HepG2 (cell line): ENCODE results near the gene HOXD3. TPM values are rescaled to one million over a fixed set of nuclear protein-coding genes. Genes with fewer than 3 reads are reported as not detected.

Experiments used
- ATAC-seq: fragments of 200-7000 bp; cut with Tn5 transposase; 3 replicates; pipeline ENCODE4 v1.9.1; 2020; ENCODE audit warnings: mild to moderate bottlenecking, moderate library complexity
- BruUV-seq: library from RNA; stranded (reverse); fragments of 400-500 nt; replicated peaks from 2 replicates; lab custom pipeline; 2021; lab: Mats Ljungman, UMichigan
- CTCF ChIA-PET: fragments of 300-600 bp; formaldehyde crosslinking; extraction: SDS; loops from one replicate; lab custom pipeline; 2021; ENCODE audit warnings: low total read pairs, inconsistent platforms, low intra/inter-chr PET ratio; lab: Yijun Ruan, JAX
- POLR2A ChIA-PET: fragments of 350-600 bp; sonication (Branson Sonifier 250); formaldehyde crosslinking; loops from one replicate; lab custom pipeline; 2020; ENCODE audit warnings: antibody characterized with exemption, inconsistent platforms; lab: Yijun Ruan, JAX
- DNase-seq: peaks from one replicate; pipeline ENCODE4 v3.0.0-alpha.2; 2015; ENCODE audit warnings: low spot score
- FAIRE-seq: peaks from 3 replicates; lab custom pipeline; 2011; peaks lifted over from hg19 to GRCh38; lab: Jason Lieb, UNC
- H2AFZ ChIP-seq: one replicate; pipeline ENCODE4 v1.6.1; 2011; ENCODE audit warnings: low read length, inconsistent platforms
- H3K27ac ChIP-seq: fragments of 300-600 bp; 3 replicates; pipeline ENCODE4 v1.8.0; 2011; ENCODE audit warnings: mixed run types, mild to moderate bottlenecking, mixed read lengths, low read length, inconsistent platforms; ENCODE audit not compliant: insufficient read depth; ENCODE audit errors: extremely low read length
- H3K27me3 ChIP-seq, 2 experiments: fragments of 200-600 bp in 1 of 2; 2 replicates in 1 of 2; 3 replicates in 1 of 2; pipeline versions ENCODE4 v1.6.0 to v1.8.0; 2011; ENCODE audit warnings: low read length in 2 of 2, mild to moderate bottlenecking in 2 of 2, moderate library complexity in 2 of 2, inconsistent platforms in 1 of 2; ENCODE audit not compliant: insufficient read depth in 2 of 2, control insufficient read depth in 1 of 2
- H3K36me3 ChIP-seq, 2 experiments: fragments of 200-600 bp in 1 of 2; replicated peaks in 1 of 2; 2 replicates in 1 of 2; 3 replicates in 1 of 2; pipeline versions ENCODE4 v1.5.1 to v1.8.0; 2011; ENCODE audit warnings: low read length in 2 of 2, inconsistent platforms in 1 of 2; ENCODE audit not compliant: insufficient read depth in 2 of 2, control insufficient read depth in 1 of 2
- H3K4me1 ChIP-seq: 2 replicates; pipeline ENCODE4 v1.5.1; 2012; ENCODE audit warnings: low read length, inconsistent platforms; ENCODE audit not compliant: insufficient read depth
- H3K4me2 ChIP-seq: 2 replicates; pipeline ENCODE4 v1.6.0; 2011; ENCODE audit warnings: low read depth, low read length, inconsistent platforms
- H3K4me3 ChIP-seq, 3 experiments: fragments of 200-600 bp in 1 of 3; sonication (generic), shearing (Covaris generic) in 1 of 3; replicated peaks in 1 of 3; 2 replicates each; pipeline ENCODE4 v1.5.1; 2011 to 2016; ENCODE audit warnings: low read length in 3 of 3, inconsistent platforms in 2 of 3, low read depth in 2 of 3, mild to moderate bottlenecking in 2 of 3, control low read depth in 1 of 3, mixed read lengths in 1 of 3; ENCODE audit not compliant: insufficient read depth in 1 of 3
- H3K79me2 ChIP-seq: one replicate; pipeline ENCODE4 v1.6.1; 2011; ENCODE audit warnings: low read length, inconsistent platforms; ENCODE audit not compliant: insufficient read depth
- H3K9ac ChIP-seq: 2 replicates; pipeline ENCODE4 v1.6.0; 2011; ENCODE audit warnings: mild to moderate bottlenecking, low read depth, low read length, inconsistent platforms; ENCODE audit not compliant: insufficient read depth
- H3K9me3 ChIP-seq: 2 replicates; pipeline ENCODE4 v1.5.1; 2012; ENCODE audit warnings: mild to moderate bottlenecking, low read length
- H4K20me1 ChIP-seq: 2 replicates; pipeline ENCODE4 v1.6.0; 2011; ENCODE audit warnings: inconsistent platforms, mild to moderate bottlenecking, low read length, moderate library complexity; ENCODE audit not compliant: insufficient read depth
- CBX2 ChIP-seq, 2 experiments: fragments of 200-600 bp in 1 of 2; sonication (generic); formaldehyde crosslinking in 1 of 2; IDR thresholded peaks; 2 replicates each; pipeline versions ENCODE4 v1.7.0 to v1.8.1; 2018 to 2022; ENCODE audit warnings: low read depth in 2 of 2, low read length in 1 of 2, mild to moderate bottlenecking in 1 of 2, missing genetic modification reagents in 1 of 2
- CENPT ChIP-seq: sonication (generic); formaldehyde crosslinking; IDR thresholded peaks from 2 replicates; pipeline ENCODE4 v1.8.0; 2022; ENCODE audit warnings: low read depth, mild to moderate bottlenecking, moderate library complexity, missing genetic modification reagents
- DBP ChIP-seq: sonication (generic); formaldehyde crosslinking; IDR thresholded peaks from 2 replicates; pipeline ENCODE4 v1.4.0; 2020; ENCODE audit warnings: missing genetic modification reagents; ENCODE audit errors: not compliant biosample characterization
- EZH2 ChIP-seq: conservative IDR thresholded peaks from 2 replicates; pipeline ENCODE4 v1.6.1; 2012; ENCODE audit warnings: mild to moderate bottlenecking, low read depth, low read length, moderate library complexity
- STAG1 ChIP-seq: sonication (generic); formaldehyde crosslinking; IDR thresholded peaks from 2 replicates; pipeline ENCODE4 v1.4.0; 2020; ENCODE audit warnings: missing genetic modification reagents
- ZNF761 ChIP-seq: sonication (generic); formaldehyde crosslinking; conservative IDR thresholded peaks from 2 replicates; pipeline ENCODE4 v1.4.0; 2020; ENCODE audit warnings: mild to moderate bottlenecking, missing genetic modification reagents
- WGBS: methylation state at CpG from one replicate; pipeline ENCODE4 v1.1.6; 2017; ENCODE audit warnings: low lambda C conversion rate; 5-methylcytosine and 5-hydroxymethylcytosine counted together
- in situ Hi-C: cut with HindIII; loops from 2 replicates; pipeline ENCODE4 v1.10.0; 2017; ENCODE audit warnings: low pct_unique_long_range_greater_than_20kb; ENCODE audit not compliant: extremely low pct_ligation_motif_present
- intact Hi-C: fragments of 100-400 bp; cut with micrococcal nuclease; formaldehyde crosslinking; loops from one replicate; pipeline ENCODE4 v1.10.0; 2022; ENCODE audit not compliant: unreplicated experiment
- polyA plus RNA-seq, 8 experiments: library from polyadenylated mRNA; depleted of rRNA in 3 of 8; stranded (reverse) in 7 of 8; unstranded in 1 of 8; fragments of >200 nt; fragmentation: Illumina TruSeq in 4 of 8; extraction: Trizol in 4 of 8; gene quantifications; 2 replicates each; pipeline versions ENCODE4 v1.2.1 to v1.2.3, GENCODE V29; 2011 to 2016; ENCODE audit warnings: low read depth in 4 of 8, missing spikeins in 1 of 8, mixed read lengths in 1 of 8; ENCODE audit not compliant: insufficient read depth in 1 of 8
- total RNA-seq, 5 experiments: library from RNA; depleted of rRNA; stranded (reverse); fragments of >200 nt; fragmentation: Illumina TruSeq; extraction: Trizol; gene quantifications; 2 replicates each; pipeline ENCODE4 v1.2.3, GENCODE V29; 2016; ENCODE audit warnings: low read depth in 1 of 5
- TF ChIP-seq, protein P1 (sequence below): sonication (generic); formaldehyde crosslinking; IDR thresholded peaks from 2 replicates; pipeline ENCODE4 v1.5.0; 2020; ENCODE audit warnings: mild to moderate bottlenecking, missing genetic modification reagents, moderate library complexity

HOXD3 gene
- total and polyA plus RNA-seq, 2 of the 13 experiments (the other 11 are each of a cell fraction or from before 2014, with no cell fraction given) = 0.05 to 0.09 TPM

DNA sequence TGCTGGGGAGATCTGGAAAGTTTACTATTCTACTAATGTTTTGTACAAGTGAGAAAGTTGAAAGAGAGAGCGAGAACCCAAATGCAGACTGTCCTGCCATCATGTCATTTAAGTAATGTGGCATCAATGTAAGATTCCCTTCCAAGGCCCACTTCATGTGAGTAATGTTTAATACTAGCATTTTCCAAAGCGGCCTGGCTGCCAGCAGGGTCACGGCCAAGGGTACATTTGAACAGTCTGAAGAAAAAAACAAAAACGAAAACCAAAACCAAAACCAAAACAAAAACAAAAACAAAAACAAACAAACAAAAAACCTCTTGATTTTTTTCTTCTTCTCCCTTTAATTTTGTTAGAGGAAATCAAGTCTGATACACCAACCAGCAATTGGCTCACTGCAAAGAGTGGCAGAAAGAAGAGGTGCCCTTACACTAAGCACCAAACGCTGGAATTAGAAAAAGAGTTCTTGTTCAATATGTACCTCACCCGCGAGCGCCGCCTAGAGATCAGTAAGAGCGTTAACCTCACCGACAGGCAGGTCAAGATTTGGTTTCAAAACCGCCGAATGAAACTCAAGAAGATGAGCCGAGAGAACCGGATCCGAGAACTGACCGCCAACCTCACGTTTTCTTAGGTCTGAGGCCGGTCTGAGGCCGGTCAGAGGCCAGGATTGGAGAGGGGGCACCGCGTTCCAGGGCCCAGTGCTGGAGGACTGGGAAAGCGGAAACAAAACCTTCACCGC, 38.3 kb upstream of the HOXD3 start:
- Histone ChIP-seq H3K9me3 (no peaks in the 10 kb centered on the region), H3K4me2 (peak overlapping the region; percentile 44; the same call in 1 of the 2 replicates), H2AFZ (no peak overlapping the region), H3K36me3 (no peaks in the 10 kb centered on the region), H3K4me3 (no peak overlapping the region; a peak in 1 of 6 replicates), H3K4me1 (peaks cover 13% of the 10 kb centered on the region), H3K9ac (no peak overlapping the region), H3K27me3 (peaks cover 21 to 98% of the 10 kb centered on the region in 2 experiments), H3K27ac (no peak overlapping the region), H3K79me2 (no peaks in the 10 kb centered on the region), H4K20me1 (no peaks in the 10 kb centered on the region)
- TF ChIP-seq, protein P1, sequence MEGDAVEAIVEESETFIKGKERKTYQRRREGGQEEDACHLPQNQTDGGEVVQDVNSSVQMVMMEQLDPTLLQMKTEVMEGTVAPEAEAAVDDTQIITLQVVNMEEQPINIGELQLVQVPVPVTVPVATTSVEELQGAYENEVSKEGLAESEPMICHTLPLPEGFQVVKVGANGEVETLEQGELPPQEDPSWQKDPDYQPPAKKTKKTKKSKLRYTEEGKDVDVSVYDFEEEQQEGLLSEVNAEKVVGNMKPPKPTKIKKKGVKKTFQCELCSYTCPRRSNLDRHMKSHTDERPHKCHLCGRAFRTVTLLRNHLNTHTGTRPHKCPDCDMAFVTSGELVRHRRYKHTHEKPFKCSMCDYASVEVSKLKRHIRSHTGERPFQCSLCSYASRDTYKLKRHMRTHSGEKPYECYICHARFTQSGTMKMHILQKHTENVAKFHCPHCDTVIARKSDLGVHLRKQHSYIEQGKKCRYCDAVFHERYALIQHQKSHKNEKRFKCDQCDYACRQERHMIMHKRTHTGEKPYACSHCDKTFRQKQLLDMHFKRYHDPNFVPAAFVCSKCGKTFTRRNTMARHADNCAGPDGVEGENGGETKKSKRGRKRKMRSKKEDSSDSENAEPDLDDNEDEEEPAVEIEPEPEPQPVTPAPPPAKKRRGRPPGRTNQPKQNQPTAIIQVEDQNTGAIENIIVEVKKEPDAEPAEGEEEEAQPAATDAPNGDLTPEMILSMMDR (CRISPR knock-in tag) = peak; percentile 53
- TF ChIP-seq CBX2 (IDR thresholded peaks at IDR 0.05; ENCODE audit: low read depth, low read length) (peak; percentile 50; the same call in 1 of the 2 replicates), CBX2 (CRISPR knock-in tag; IDR thresholded peaks at IDR 0.05; ENCODE audit: low read depth) (no peak), ZNF761 (CRISPR knock-in tag) (no peak), CENPT (CRISPR knock-in tag) (no peak), STAG1 (CRISPR knock-in tag) (peak; percentile 28; the same call in 1 of the 2 replicates), EZH2 (0 out of 2 replicates have a peak, but pooled peaks have one; percentile 35), DBP (CRISPR knock-in tag) (no peak)
- peak; percentile 54 for DNase-seq
- BruUV-seq = no TSS peak
- ChIA-PET CTCF (no interaction called here), POLR2A (no interaction called here)
- intact Hi-C loops (no loop called here), in situ Hi-C loops (no loop called here)
- 21% methylated on average over 24 of the region's 24 CpGs for WGBS
- ATAC-seq = no peak
- peak; percentile 37 for FAIRE-seq
